Non-pigmented ciliary epithelial cell (primary cell): Measurements from ENCODE around the gene DOCK1.

Experiments used
- DNase-seq: peaks from one replicate; pipeline ENCODE4 v3.0.0-alpha.2; 2010; ENCODE audit warnings: low read depth

Gene DOCK1

GRCh38 chr10:126955396-126955795 lies 50.2 kb downstream of the DOCK1 start:
- DNase-seq: no peak

- no peak for DNase-seq
Measured at GRCh38 chr10:126955934-126956711, 50.9 kb downstream of the DOCK1 start.

GRCh38 chr10:126956712-126957108 lies 51.5 kb downstream of the DOCK1 start:
- DNase-seq: no peak

- DNase-seq: no peak
Measured at GRCh38 chr10:126957111-126957510, 51.9 kb downstream of the DOCK1 start.

GRCh38 chr10:126959431-126959830 lies 54.2 kb downstream of the DOCK1 start:
- no peak for DNase-seq

GRCh38 chr10:126959906-126960685 lies 54.9 kb downstream of the DOCK1 start:
- DNase-seq: no peak

- DNase-seq: no peak
Measured at GRCh38 chr10:126963354-126963753, 58.1 kb downstream of the DOCK1 start.

- no peak for DNase-seq
Measured at GRCh38 chr10:126964190-126964589, 59.0 kb downstream of the DOCK1 start.

- no peak for DNase-seq
Measured at GRCh38 chr10:126966938-126967337, 61.7 kb downstream of the DOCK1 start.

- DNase-seq: no peak
Measured at GRCh38 chr10:126969310-126969709, 64.1 kb downstream of the DOCK1 start.

- DNase-seq: peak; percentile 80
Measured at GRCh38 chr10:126972635-126973414, 67.6 kb downstream of the DOCK1 start.

GRCh38 chr10:126975221-126975620 lies 70.0 kb downstream of the DOCK1 start:
- DNase-seq: no peak

GRCh38 chr10:126977216-126977615 lies 72.0 kb downstream of the DOCK1 start:
- no peak for DNase-seq

- DNase-seq: no peak
Measured at GRCh38 chr10:126979311-126979710, 74.1 kb downstream of the DOCK1 start.

GRCh38 chr10:126993208-126993607 lies 88.0 kb downstream of the DOCK1 start:
- DNase-seq: no peak

- no peak for DNase-seq
Measured at GRCh38 chr10:126997801-126998590, 92.8 kb downstream of the DOCK1 start.

GRCh38 chr10:127000598-127000997 lies 95.4 kb downstream of the DOCK1 start:
- DNase-seq: no peak

- DNase-seq: no peak
Measured at GRCh38 chr10:127003032-127003685, 97.9 kb downstream of the DOCK1 start.

GRCh38 chr10:127006453-127006852 lies 101.2 kb downstream of the DOCK1 start:
- DNase-seq: no peak

GRCh38 chr10:127009366-127009765 lies 104.1 kb downstream of the DOCK1 start:
- no peak for DNase-seq

GRCh38 chr10:127011174-127011573 lies 105.9 kb downstream of the DOCK1 start:
- no peak for DNase-seq
